AG08396 (cell line): Measurements from ENCODE around the gene ZFYVE28.
"Not testable (repeated sequence)": the region's sequence is repeated elsewhere in the genome, so short reads cannot be mapped to it uniquely, and the experiment has no call there.

Experiments used
- DNase-seq: peaks from one replicate; pipeline ENCODE4 v3.0.0; 2012; ENCODE audit warnings: low spot score, mixed read lengths

Gene ZFYVE28

DNA sequence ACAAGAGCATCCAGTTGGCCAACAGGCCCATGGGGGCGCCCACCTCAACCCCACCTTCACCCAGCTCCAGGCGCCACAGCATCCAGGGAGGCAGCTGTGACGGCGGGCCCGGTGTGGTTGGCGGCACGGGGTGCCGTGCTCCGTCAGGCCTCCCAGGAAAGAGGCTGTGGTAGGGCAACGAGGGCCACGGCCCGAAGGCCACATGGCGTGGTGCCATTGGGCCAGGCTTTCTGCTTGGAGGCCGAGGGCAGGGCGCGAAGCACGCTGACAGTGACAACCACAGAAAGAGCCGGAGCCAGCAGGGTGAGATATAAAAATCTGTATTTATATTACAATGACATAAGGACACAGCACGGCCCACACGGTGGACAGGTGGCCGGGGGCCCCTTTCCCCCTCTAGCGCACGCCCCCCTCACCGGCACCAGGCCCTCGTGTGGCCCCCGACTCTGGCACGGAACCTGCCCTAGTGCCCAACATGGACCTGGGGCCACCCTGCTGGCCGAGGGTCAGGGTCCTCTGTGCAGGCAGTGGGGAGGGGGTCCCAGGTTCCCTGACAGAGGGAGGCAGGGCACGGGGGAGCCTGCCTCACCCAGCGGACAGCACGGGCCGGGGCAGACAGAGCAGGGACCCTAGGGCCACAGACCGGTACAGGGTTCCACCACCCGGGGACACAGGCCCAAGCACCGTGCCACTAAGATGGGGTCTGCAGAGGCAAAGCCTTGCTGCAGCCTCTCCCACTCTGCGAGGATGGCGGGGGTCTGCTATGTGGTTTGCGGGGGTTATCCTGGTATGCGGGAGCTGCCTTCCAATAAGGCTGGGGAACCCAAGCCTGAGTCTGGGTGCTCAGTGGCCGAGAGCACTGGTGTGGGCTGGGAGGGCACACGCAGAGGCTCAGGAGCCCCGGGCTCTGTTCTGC is 171.1 kb downstream of the ZFYVE28 start:
- DNase-seq = peak; percentile 4

DNA sequence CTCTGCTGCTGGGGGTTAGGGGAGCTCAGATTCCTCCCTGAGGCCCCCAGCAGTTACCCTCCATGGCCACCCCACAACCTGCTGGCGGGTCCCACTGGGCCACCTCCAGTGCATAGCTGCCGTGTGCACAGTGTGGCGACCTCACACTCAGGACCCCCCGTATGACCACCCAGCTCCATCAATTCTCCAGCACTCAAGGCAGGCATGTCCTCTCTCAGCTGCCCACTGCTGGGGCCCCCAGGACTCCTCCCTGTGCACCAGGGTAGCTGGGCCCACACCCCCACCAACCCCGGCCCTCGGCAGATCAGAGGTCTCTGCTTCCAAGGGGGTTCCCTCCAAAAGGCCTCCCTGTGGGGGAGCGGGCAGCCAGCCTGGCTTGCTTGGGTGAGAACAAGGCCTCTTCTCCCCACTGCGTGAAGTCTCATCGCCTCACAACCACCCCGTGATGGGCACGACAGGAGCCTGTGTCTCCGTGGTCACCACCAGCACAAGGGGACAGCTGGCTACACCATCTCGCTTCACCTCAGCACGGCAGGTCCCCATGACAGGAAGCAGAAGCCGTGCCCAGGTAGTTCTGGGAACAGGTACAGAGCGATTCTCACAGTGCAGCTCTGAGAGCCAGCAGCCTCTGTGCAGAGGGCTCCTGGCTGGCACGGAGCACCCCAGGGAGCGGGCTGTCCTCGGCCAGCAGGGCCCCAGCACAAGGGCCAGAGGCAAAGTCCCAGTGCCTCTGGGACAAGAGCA is 171.9 kb downstream of the ZFYVE28 start:
- DNase-seq = no peak

DNA sequence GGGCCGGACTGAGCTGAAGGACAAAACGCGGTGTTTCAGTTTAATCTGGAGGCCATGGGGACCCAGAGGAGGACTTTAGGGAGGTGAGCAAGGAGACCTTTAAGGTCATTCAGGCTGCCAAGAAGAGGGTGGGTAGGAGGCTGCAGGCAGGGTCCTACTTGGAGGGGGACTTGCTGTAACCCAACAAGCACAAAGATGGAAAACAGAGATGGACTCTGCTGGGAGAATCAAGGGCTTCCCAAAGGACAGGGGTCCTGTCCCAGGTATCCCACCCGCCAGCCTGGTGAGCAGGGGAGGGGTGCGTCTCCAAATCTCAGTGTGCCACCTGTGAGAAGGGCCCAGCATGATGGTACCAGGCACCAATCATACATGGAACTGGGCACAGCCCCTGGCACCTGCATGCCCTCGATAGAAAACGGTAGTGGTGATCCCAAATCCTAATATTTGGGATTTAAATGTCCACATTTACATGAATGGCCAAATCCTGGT is 172.6 kb downstream of the ZFYVE28 start:
- peak; percentile 2 for DNase-seq

DNA sequence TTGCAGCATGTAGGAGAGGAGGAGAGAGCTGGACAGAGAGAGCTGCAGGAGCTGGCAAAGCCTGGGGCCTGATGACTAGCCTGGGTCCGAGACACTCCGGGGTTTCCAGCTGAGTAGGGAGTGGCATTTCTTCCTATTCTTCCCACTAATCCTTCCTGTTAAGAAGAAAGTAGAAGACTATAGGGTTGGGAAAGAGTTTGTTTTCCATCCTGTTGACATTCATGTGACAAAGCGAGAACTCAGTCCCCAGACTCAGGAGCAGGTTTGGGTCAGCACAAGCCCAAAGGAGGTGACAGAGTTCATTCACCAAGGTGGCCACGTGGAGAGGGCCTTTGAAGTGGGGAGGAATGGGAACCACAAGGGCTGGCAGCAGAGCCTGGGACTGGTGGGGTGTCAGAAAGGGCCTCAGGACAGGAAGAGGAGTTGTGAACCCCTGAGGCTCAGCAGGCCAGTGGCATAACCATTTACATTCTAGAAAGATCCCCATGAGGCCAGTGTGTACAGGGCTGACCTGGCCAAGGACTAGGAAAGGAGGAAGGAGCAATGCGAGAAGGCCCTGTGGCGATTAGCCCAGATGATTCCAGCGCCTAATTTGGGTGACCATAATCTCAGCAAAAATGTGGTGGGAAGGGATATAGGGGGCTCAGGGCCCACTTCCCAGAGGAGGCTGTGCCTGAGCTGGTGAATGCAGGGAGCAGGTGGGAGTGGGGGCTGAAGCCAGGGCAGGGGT is 173.2 kb downstream of the ZFYVE28 start:
- DNase-seq = peak; percentile 5

DNA sequence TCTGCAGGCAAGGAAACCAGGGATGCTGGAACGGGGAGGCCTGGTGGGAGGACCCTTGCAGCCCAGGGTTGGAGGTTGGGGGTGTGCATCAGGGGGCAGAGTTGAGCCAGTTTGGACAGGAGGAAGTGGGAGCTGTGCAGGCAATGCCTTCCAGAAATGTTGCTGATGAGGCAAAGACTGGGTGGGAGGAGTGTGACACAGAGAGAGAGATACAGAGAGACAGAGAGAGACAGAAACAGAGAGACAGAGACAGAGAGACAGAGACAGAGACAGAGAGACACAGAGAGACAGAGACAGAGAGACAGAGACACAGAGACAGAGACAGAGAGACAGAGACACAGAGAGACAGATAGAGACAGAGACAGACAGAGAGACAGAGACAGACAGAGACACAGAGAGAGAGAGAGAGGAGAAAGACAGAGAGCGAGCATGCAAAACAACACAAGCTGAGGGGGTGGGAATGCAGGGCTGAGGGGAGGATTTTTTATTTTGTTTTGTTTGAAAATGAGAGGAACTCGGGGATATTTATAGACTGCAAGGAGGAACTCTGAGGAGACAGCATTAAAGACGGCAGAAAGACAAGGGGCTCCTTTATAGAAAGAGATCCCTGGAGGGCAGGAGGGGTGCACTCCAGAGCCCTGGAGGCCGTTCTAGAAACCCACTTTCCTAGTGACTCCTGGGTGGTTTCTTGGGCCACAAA is 174.6 kb downstream of the ZFYVE28 start:
- peak; percentile 50 for DNase-seq

DNA sequence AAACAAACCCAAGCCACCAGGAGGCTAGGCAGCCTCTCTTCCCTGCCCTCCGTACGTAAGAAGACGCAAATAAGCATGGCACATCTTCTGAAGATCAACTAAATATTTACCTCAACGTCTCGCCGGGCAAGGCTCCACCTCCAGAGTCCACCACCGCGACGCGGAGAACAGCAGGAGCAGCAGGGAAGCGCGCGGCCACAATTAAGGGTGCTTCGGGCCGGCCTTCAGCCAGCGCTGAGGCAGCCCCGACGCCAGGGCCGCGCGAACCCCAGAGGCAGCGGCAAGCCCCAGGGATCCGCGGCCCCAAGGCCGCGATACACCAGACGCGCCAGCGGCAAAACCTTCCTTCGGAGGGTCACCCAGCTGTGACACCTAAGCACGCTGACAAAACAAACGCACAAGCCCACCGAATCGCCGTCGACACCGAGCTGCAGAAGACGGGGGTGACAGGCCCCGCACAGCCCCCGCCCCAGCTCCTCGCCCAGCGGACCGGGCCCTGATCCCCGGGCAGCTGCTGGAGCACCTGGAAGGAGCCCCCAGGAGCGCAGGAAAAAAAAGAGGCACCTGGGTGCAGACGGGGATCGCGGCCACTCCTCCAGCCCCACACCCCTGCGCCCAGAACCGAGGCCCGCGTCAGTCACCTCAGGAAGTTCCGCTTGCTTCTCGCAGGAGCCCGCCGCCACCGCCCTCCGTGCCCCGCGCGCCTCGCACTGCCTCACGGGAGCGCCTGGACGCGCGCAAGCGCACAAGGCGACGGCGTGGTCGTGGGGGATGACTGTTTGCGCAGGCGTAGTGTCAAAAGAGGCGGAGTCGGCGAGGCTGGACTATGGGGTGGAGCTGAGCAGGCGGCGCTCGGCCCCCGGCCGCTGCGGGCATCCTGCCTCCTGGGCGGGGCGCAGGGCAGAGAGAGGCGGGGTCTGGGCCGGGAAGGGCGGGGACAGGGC is 176.8 kb downstream of the ZFYVE28 start, which contains the start of the genes HAUS3 and POLN:
TSS of gene HAUS3 (minus strand) at position 712 of the 944 bp plus-strand sequence. CDS start 1,175 bp downstream, outside the sequence.
TSS of gene POLN (minus strand) at position 712 of the 944 bp plus-strand sequence. CDS start 12,890 bp downstream, outside the sequence.
- DNase-seq = peak; percentile 100

DNA sequence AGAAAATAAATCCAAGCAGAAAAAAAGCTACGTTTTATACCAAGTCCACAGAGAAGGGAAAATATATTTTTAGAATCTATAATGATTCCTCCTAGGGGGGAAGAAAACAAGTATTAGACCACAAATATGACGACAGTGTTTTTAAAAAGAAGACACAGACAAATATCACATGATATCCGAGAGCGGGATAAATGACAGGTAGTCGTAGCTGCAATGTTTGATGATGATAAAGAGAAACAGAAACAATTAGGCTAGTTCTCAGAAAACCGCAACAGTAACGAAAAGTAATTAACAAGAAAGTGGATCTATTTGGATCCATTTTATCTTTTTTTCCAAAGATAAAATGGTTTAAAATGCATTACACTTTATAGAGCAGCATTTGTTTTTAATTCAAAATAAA is 177.4 kb downstream of the ZFYVE28 start:
- no peak for DNase-seq

DNA sequence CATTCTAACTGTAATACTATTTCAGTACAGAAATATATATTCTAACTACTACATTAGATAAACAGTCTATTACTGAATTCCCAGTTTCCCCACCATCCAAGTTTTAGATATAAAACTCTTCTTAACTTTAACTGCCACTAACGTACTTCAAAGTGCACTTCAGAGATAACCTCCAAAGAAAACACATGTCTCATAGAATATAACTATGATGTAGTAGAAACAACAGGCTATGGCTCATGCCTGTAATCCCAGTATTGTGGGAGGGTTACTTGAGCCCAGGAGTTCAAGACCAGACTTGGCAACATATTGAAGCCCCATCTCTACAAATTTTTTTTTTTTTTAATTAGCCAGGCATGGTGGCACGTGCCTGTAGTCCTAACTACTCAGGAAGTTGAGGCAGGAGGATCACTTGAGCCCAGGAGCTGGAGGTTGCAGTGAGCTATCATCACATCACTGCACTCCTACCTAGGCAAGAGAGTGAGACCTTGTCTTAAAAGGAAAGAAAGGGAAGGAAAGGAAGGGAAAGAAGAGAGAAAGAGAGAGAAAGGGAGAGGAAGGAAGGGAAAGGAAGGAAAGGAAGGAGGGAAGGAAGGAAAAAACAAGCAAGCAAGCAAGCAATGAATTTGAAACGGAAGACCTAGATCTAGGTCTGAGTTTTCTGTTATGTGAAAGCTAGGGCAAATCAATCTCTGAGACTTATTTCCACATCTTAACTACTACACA is 181.3 kb downstream of the ZFYVE28 start:
- no peak for DNase-seq

DNA sequence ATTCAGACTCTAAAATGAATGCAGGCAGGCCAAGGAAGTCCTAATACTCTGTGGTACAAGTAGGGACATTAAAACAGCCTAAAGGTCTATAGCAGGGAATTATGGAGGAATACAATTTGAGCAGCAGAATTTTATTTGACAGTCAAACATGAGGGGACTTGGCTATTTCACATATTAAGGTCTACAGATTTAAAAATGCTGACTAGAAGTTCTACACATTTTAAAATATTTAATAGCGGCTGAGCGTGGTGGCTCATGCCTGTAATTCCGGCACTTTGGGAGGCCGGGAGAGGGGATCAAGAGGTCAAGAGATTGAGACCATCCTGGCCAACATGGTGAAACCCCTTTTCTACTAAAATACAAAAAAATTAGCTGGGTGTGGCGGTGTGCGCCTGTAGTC is 187.4 kb downstream of the ZFYVE28 start:
- no peak for DNase-seq

DNA sequence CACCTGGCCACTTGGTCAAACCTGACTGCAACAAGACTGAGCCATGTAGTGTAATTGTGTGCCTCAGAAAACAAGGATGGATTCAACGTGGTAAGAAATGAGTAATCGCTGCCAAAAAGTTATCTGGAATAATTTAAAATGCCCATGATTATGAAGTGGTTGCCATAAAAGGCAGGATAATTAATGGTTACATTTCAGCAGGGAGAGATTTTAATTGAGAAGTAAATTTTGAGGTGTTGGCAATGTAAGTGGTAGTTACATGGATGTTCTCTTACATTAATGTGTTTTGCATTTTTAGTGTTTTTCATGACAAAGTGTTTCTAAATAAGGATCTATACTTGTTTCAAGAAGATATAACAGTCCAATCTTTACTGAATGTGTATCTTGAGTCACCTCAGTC is 192.2 kb downstream of the ZFYVE28 start:
- DNase-seq = no peak

DNA sequence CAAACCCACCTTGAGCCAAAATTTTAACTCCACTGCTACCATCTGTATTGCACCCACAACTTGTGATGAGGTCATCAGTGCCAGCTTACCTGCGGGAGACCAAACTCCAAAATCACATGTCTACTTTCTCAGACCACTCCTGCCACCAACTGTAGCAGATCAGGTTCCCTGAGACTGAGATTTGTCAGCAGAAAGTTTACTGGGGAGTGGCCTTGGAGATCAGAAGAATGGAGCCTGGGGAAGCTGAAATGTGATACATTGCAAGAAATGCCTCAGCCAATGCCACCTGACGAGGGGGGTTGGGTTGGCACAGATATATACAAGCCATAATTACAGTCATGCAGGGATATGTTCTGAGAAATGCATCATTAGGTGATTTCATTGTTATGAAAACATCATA is 195.6 kb downstream of the ZFYVE28 start:
- no peak for DNase-seq

DNA sequence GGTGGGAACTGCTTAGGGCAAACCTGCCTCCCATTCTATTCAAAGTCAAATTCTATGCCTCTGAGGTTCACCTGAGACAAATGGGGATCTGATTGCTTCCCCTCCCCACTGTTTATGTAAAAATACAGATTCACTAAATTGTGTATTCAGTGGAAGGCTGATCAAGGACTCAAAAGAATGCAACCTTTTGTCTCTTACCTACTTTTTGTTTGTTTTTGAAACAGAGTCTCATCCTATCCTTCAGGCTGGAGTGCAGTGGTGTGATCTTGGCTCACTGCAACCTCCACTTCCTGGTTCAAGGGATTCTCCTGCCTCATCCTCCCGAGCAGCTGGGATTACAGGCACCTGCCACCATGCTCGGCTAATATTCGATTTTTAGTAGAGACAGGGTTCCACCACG is 197.1 kb downstream of the ZFYVE28 start:
- DNase-seq = not testable (repeated sequence)

DNA sequence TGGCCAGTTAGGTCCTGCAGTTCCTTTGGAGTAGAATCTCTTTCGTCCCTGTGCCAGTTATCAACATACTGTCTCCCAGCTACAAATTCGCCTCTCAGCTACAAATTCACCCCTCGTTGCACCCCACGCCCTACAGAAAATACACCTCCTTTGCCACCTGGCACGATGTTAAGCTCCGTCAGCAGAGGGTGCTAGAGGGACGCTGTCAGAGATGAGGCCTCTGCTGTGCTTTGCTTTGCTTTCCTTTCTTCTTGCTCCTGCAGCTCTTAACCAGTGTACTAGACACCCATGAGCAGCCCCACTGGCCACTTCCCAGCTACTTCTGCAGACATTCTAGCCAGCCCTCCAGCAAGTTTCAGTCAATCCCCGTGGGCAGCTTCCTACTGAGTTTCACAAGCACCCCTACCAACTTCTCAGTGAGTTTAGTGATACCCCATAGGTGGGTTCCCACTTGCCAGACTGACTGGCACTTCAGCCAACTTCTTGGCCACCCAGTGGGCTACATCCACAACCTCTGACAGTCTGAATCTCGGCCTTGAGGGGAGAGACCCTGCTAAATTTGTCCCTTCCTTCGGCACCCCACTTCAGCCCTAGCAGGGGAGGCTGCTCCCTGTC is 198.3 kb downstream of the ZFYVE28 start:
- peak; percentile 73 for DNase-seq
